Kidney epithelial cell (primary cell): Measurements from ENCODE around the gene WDR3. TPM values are rescaled to one million over a fixed set of nuclear protein-coding genes. Genes with fewer than 3 reads are reported as not detected.

Source experiments
- DNase-seq: peaks from one replicate; pipeline ENCODE4 v3.0.0-alpha.2; 2010; ENCODE audit warnings: low read depth
- H3K27me3 ChIP-seq: 2 replicates; pipeline ENCODE4 v1.6.0; 2011; ENCODE audit warnings: low read length; ENCODE audit not compliant: control insufficient read depth, insufficient read depth
- H3K36me3 ChIP-seq: 2 replicates; pipeline ENCODE4 v1.5.1; 2011; ENCODE audit warnings: low read length; ENCODE audit not compliant: control insufficient read depth, insufficient read depth
- H3K4me3 ChIP-seq: 2 replicates; pipeline ENCODE4 v1.5.1; 2011; ENCODE audit warnings: low read depth, mild to moderate bottlenecking, control low read depth, low read length
- CTCF ChIP-seq: IDR thresholded peaks from 2 replicates; pipeline ENCODE4 v1.5.1; 2011; ENCODE audit warnings: mild to moderate bottlenecking, moderate library complexity, low read length, control low read depth, inconsistent platforms; ENCODE audit not compliant: insufficient read depth, poor library complexity, severe bottlenecking
- total RNA-seq: library from RNA; depleted of rRNA; stranded (reverse); fragments of >200 nt; gene quantifications from 2 replicates; pipeline ENCODE4 v1.2.3, GENCODE V29; 2015

The WDR3 gene
- total RNA-seq, 1 donor from 2014 or later, result 28.8 TPM

- Histone ChIP-seq H3K36me3 (no peaks in the 10 kb centered on the region), H3K27me3 (no peaks in the 10 kb centered on the region), H3K4me3 (no peak overlapping the region)
- TF ChIP-seq CTCF, result no peak
- DNase-seq, result no peak
Observed at GRCh38 chr1:117894078-117894477, 35.5 kb upstream of the WDR3 start.

- Histone ChIP-seq H3K27me3 (no peaks in the 10 kb centered on the region), H3K36me3 (no peaks in the 10 kb centered on the region), H3K4me3 (no peak overlapping the region)
- peak; percentile 49 for DNase-seq
- TF ChIP-seq CTCF, result peak; percentile 73
Observed at GRCh38 chr1:117895482-117896114, 33.9 kb upstream of the WDR3 start.

GRCh38 chr1:117897551-117897950 lies 32.0 kb upstream of the WDR3 start:
- no peak for DNase-seq
- Histone ChIP-seq H3K36me3 (no peaks in the 10 kb centered on the region), H3K4me3 (no peak overlapping the region), H3K27me3 (no peaks in the 10 kb centered on the region)
- no peak for TF ChIP-seq CTCF

GRCh38 chr1:117899801-117900200 lies 29.7 kb upstream of the WDR3 start:
- DNase-seq, result no peak
- Histone ChIP-seq H3K27me3 (no peaks in the 10 kb centered on the region), H3K36me3 (no peaks in the 10 kb centered on the region), H3K4me3 (no peak overlapping the region)
- TF ChIP-seq CTCF, result no peak

- Histone ChIP-seq H3K36me3 (no peaks in the 10 kb centered on the region), H3K27me3 (no peaks in the 10 kb centered on the region), H3K4me3 (no peak overlapping the region)
- no peak for TF ChIP-seq CTCF
- no peak for DNase-seq
Observed at GRCh38 chr1:117902944-117903343, 26.6 kb upstream of the WDR3 start.

GRCh38 chr1:117904485-117904884 lies 25.1 kb upstream of the WDR3 start:
- DNase-seq, result no peak
- Histone ChIP-seq H3K36me3 (no peaks in the 10 kb centered on the region), H3K4me3 (no peak overlapping the region), H3K27me3 (no peaks in the 10 kb centered on the region)
- TF ChIP-seq CTCF, result no peak
